Smooth muscle cell (in vitro differentiated cells): ENCODE measurements around the gene TOGARAM2. TPM values are rescaled to one million over a fixed set of nuclear protein-coding genes. Genes with fewer than 3 reads are reported as not detected.

ENCODE experiments used
- DNase-seq: peaks from one replicate; lab custom pipeline; 2025; ENCODE audit not compliant: unreplicated experiment; lab: John Stamatoyannopoulos, UW
- H2AFZ ChIP-seq: fragments of 200-600 bp; sonication (generic); 2 replicates; pipeline ENCODE4 v1.6.0; 2016; ENCODE audit warnings: antibody characterized with exemption, low read depth, mild to moderate bottlenecking
- H3F3A ChIP-seq: fragments of 200-600 bp; sonication (generic); 2 replicates; pipeline ENCODE4 v1.6.0; 2017; ENCODE audit warnings: antibody characterized with exemption, low read depth
- H3K27ac ChIP-seq: fragments of 200-600 bp; sonication (generic); 2 replicates; pipeline ENCODE4 v1.5.1; 2016; ENCODE audit warnings: low read depth, mild to moderate bottlenecking
- H3K27me3 ChIP-seq: fragments of 200-600 bp; sonication (generic); 2 replicates; pipeline ENCODE4 v1.6.1; 2016; ENCODE audit warnings: low read depth, mild to moderate bottlenecking
- H3K36me3 ChIP-seq: fragments of 200-600 bp; sonication (generic); 2 replicates; pipeline ENCODE4 v1.5.1; 2016; ENCODE audit warnings: low read depth
- H3K4me1 ChIP-seq: fragments of 200-600 bp; sonication (generic); 2 replicates; pipeline ENCODE4 v1.5.1; 2016; ENCODE audit warnings: low read depth
- H3K4me2 ChIP-seq: fragments of 200-600 bp; sonication (generic); 2 replicates; pipeline ENCODE4 v1.6.0; 2016; ENCODE audit warnings: mild to moderate bottlenecking
- H3K4me3 ChIP-seq: fragments of 200-600 bp; sonication (generic); 2 replicates; pipeline ENCODE4 v1.5.1; 2016; ENCODE audit warnings: mild to moderate bottlenecking
- H3K79me2 ChIP-seq: fragments of 200-600 bp; sonication (generic); 2 replicates; pipeline ENCODE4 v1.6.0; 2016; ENCODE audit warnings: low read depth, mild to moderate bottlenecking
- H3K9ac ChIP-seq: fragments of 200-600 bp; sonication (generic); 2 replicates; pipeline ENCODE4 v1.6.0; 2016; ENCODE audit warnings: low read depth
- H3K9me3 ChIP-seq: fragments of 200-600 bp; sonication (generic); replicated peaks from 2 replicates; pipeline ENCODE4 v1.5.1; 2016; ENCODE audit warnings: low read depth
- H4K20me1 ChIP-seq: fragments of 200-600 bp; sonication (generic); 2 replicates; pipeline ENCODE4 v1.6.0; 2016; ENCODE audit warnings: low read depth
- CTCF ChIP-seq: fragments of 200-600 bp; sonication (generic); IDR thresholded peaks from 2 replicates; pipeline ENCODE4 v1.5.1; 2017; ENCODE audit warnings: borderline replicate concordance, mild to moderate bottlenecking, antibody characterized with exemption; ENCODE audit not compliant: insufficient read depth, poor library complexity, severe bottlenecking
- WGBS: methylation state at CpG from one replicate; pipeline ENCODE4 v1.1.7; 2016; ENCODE audit warnings: low lambda C conversion rate; 5-methylcytosine and 5-hydroxymethylcytosine counted together
- polyA plus RNA-seq: library from polyadenylated mRNA; unstranded; fragments of >200 nt; fragmentation: Nextera tagmentation; extraction: Ambion mirVana; gene quantifications from 2 replicates; pipeline ENCODE4 v1.2.1, GENCODE V29; 2016
- total RNA-seq: library from RNA; depleted of rRNA; stranded (reverse); fragments of >200 nt; gene quantifications from 2 replicates; pipeline ENCODE4 v1.2.3, GENCODE V29; 2014

The TOGARAM2 gene
- total and polyA plus RNA-seq, 2 experiments from 2014 or later = 0.72 to 1.1 TPM

GRCh38 chr2:28960401-28960800 lies 20.7 kb upstream of the TOGARAM2 start:
- no peaks in the 10 kb centered on the region for H3F3A ChIP-seq
- no peaks in the 10 kb centered on the region for H4K20me1 ChIP-seq
- no peaks in the 10 kb centered on the region for H3K79me2 ChIP-seq
- H3K27me3 ChIP-seq = no peaks in the 10 kb centered on the region
- WGBS = 51% methylated on average over 5 of the region's 5 CpGs
- no peak for DNase-seq
- no peak for TF ChIP-seq CTCF
- H3K9ac ChIP-seq = no peak overlapping the region
- no peak overlapping the region for H3K27ac ChIP-seq
- H3K4me1 ChIP-seq = peaks cover 6% of the 10 kb centered on the region
- H3K36me3 ChIP-seq = no peaks in the 10 kb centered on the region
- H3K4me3 ChIP-seq = no peak overlapping the region
- H3K9me3 ChIP-seq = no peaks in the 10 kb centered on the region
- H2AFZ ChIP-seq = no peak overlapping the region
- no peak overlapping the region for H3K4me2 ChIP-seq

- no peak for DNase-seq
- no peak for TF ChIP-seq CTCF
- no peak overlapping the region for H3K9ac ChIP-seq
These were observed 18.6 kb upstream of the TOGARAM2 start for GRCh38 chr2:28962505-28962904.

GRCh38 chr2:28970464-28971160 lies 10.5 kb upstream of the TOGARAM2 start:
- DNase-seq = no peak
- H3K4me1 ChIP-seq = no peaks in the 10 kb centered on the region
- no peaks in the 10 kb centered on the region for H3K36me3 ChIP-seq
- H3K4me3 ChIP-seq = no peak overlapping the region
- no peak for TF ChIP-seq CTCF
- no peak overlapping the region for H3K9ac ChIP-seq
- no peaks in the 10 kb centered on the region for H3F3A ChIP-seq
- H3K27ac ChIP-seq = no peak overlapping the region
- no peaks in the 10 kb centered on the region for H4K20me1 ChIP-seq
- H3K27me3 ChIP-seq = no peaks in the 10 kb centered on the region
- H2AFZ ChIP-seq = no peak overlapping the region
- no peaks in the 10 kb centered on the region for H3K79me2 ChIP-seq
- H3K4me2 ChIP-seq = no peak overlapping the region
- WGBS = 81% methylated on average over 6 of the region's 6 CpGs
- H3K9me3 ChIP-seq = no peaks in the 10 kb centered on the region

More at GRCh38 chr2:28962505-28962904, 18.6 kb upstream of the TOGARAM2 start:
- 93% methylated on average over 1 of the region's 1 CpG for WGBS
- Histone ChIP-seq H3K27ac (no peak overlapping the region), H3K36me3 (no peaks in the 10 kb centered on the region), H3K9me3 (no peaks in the 10 kb centered on the region), H3K4me3 (no peak overlapping the region), H2AFZ (no peak overlapping the region), H3K4me1 (no peaks in the 10 kb centered on the region), H3F3A (no peaks in the 10 kb centered on the region), H3K27me3 (no peaks in the 10 kb centered on the region), H4K20me1 (no peaks in the 10 kb centered on the region), H3K79me2 (no peaks in the 10 kb centered on the region), H3K4me2 (no peak overlapping the region)

- Histone ChIP-seq H3K9me3 (no peaks in the 10 kb centered on the region), H3F3A (no peaks in the 10 kb centered on the region), H3K27ac (no peak overlapping the region), H3K27me3 (no peaks in the 10 kb centered on the region), H3K4me3 (no peak overlapping the region), H3K9ac (no peak overlapping the region), H3K4me2 (no peak overlapping the region), H2AFZ (no peak overlapping the region), H3K79me2 (no peaks in the 10 kb centered on the region), H3K36me3 (no peaks in the 10 kb centered on the region), H3K4me1 (no peaks in the 10 kb centered on the region), H4K20me1 (no peaks in the 10 kb centered on the region)
- TF ChIP-seq CTCF = no peak
- no peak for DNase-seq
- 87% methylated on average over 6 of the region's 6 CpGs for WGBS
These were observed 8.2 kb upstream of the TOGARAM2 start for GRCh38 chr2:28972778-28973335.
